SKM-1 treated with dmso at 0.1 percent for 144 hours (cell line): Measurements from ENCODE around the gene GRM8.
A peak's percentile ranks its signal among the peaks of the same experiment; 100 is the strongest.

Experiments used
- DNase-seq: peaks from one replicate; lab custom pipeline; 2025; ENCODE audit not compliant: unreplicated experiment; lab: John Stamatoyannopoulos, UW

The GRM8 gene

GRCh38 chr7:127151379-127151778, 101.4 kb downstream of the GRM8 start:
- DNase-seq: no peak

DNA sequence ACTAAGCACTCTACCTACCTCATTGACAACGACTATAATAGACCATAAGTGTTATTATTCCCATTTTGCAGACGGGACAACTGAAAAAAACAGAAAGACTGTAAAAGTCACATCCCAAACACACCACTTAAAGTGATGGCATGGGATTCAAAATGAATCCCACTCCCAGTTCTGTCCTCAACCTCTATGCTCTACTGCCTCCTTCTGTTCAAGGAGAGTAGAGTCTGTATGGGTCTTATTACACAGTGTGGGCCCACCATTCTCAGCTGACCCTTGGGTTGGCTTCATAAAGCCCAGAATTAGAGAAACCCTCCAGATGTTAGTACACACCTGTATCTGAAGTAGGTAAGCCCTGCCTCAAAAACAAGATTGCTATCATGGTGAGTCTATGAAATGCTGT, 102.2 kb downstream of the GRM8 start:
- DNase-seq: no peak

GRCh38 chr7:127146746-127147536, 105.8 kb downstream of the GRM8 start:
- no peak for DNase-seq

GRCh38 chr7:127137146-127137545, 115.6 kb downstream of the GRM8 start:
- DNase-seq: no peak

DNA sequence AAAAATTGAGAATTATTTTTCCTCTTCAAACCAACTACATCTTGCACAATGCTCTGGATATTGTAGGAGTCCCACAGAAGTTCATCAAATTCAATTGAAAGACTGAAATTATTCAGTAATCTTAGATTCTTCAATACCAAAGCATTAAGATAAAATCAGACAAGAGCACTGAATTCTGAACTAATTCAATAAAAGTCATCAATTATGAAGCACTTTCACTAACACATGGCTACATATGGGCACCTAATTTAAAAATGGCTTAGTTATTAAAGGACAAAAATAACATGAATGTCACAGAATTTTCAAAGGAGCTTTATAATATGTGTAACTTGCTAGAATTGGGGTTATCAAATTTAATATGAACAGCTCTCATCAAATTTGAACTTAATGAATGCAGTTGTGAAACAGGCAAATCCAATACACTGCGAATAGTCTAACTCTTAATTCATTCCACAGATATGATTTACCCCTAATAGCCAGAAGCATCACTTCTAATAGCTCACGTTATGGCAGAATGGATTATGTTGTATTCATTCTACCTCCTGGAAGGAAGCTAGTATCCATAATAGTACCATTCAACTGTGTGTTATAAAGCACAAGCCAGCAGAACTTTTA, 116.8 kb downstream of the GRM8 start:
- DNase-seq: no peak

DNA sequence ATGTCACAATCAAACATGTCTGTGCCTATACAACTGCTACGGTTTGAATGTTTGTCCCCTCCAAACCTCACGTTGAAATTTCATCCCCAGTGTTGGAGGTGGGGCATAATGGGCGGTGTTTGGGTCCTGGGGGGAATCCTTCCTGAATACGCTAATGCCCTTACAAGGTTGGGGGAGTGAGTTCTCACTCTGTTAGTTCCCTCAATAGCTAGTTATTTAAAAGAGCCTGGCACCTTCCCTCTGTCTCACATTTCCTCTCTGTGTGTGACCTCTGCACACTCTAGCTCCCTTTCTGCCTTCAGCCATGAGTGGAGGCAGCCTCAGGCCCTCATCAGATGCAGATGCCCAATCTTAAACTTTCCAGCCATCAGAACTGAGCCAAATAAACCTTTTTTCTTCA, 129.5 kb downstream of the GRM8 start:
- no peak for DNase-seq

DNA sequence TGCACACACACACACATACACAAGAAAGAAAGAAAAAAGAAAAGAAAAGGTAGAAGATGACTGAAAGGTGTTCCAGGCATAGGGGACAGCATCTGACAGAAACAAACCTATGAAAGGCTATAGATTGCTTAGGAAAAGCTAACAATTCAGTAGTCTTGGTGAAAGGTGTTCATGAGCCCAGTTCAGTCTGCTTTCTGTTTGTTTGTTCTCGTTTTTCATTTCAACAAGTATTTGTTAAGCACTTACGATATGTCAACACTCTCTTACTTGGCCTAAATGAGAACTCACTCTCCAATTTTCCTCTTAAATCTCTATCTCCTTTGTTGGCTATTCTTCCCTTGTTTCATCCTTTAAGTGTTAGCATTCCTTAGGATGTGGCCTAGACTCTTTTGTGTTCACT, 133.2 kb downstream of the GRM8 start:
- no peak for DNase-seq

GRCh38 chr7:127114742-127115265, 137.9 kb downstream of the GRM8 start:
- DNase-seq: no peak

- DNase-seq: peak; percentile 39
These were observed 145.1 kb downstream of the GRM8 start for GRCh38 chr7:127107601-127108007.

GRCh38 chr7:127093340-127093739, 159.4 kb downstream of the GRM8 start:
- DNase-seq: no peak

- no peak for DNase-seq
These were observed 161.1 kb downstream of the GRM8 start for GRCh38 chr7:127091620-127092019.

DNA sequence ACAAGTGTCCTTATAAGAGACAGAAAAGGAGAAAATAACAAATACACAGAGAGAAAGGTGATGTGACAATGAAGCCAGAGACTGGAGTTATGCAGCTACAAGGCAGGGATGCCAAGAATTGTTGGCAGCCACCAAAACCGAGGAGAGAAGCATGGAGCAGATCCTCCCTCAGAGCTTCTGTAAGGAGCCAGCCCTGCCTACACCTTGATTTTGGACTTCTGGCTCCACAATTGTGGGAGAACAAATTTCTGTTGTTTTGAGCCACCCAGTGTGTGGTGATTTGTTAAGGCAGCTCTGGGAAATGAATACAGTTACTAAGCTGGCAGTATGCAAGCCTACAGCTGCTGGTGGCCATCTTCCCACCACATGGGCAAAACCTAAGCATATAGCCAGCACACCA, 163.6 kb downstream of the GRM8 start:
- no peak for DNase-seq

DNA sequence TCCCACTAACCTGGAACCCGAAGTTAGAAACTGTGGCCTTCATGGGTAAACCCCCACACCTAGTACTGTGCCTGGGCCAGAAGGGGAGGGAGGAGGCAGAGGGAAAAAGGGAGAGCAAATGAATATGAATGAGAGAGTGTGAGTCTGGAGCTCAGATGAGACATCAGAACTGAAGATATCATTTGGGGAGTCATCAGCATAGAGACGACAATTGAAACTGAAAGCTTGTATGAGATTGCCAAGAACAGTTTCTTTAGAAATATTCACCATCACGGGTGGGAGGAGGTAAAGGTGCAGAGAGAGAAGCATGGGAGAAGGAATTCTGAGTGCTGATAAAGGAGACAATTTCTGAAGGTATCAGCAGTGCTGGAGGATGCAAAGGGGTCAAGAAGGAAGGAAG, 171.2 kb downstream of the GRM8 start:
- DNase-seq: no peak

GRCh38 chr7:127080576-127080975, 172.2 kb downstream of the GRM8 start:
- no peak for DNase-seq

DNA sequence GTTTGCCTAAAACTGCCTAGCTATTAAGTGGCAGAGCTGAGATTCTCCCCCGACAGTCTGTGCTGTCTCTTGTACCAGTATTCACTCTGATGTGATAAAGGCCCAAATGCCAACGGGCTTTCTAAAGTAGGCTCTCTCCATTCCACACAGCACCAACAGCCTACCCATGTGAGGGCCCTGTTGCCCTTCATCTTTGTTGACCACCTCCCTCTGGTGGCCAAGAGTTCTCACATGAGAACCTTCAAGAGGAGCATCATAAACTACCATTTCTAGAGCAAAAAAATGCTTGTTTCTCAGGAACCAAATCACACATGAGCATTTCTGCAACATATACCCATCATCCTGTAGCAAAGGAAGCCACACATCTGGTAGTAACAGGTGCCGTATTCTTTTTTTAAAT, 185.8 kb downstream of the GRM8 start:
- no peak for DNase-seq

- DNase-seq: no peak
These were observed 193.3 kb downstream of the GRM8 start for GRCh38 chr7:127059475-127059874.

DNA sequence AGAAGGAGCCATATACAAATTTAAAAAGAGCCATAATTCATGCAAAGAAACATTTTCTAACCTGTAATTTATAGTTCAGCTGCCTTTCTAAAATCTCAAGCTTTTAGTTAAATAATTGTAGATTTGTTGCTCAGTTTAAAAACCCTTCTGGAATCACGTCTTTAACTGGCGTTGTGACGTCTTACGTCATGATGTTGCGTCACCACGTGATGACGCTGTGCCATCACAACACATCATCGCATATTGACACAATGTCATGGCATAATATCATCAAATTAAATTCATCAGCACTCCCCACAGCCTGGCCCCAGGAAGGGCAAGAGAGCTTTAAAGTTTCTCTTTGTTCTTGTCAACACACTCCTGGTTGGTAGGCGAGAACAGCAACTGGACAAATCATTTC, 194.8 kb downstream of the GRM8 start:
- DNase-seq: no peak

- no peak for DNase-seq
These were observed 196.5 kb downstream of the GRM8 start for GRCh38 chr7:127056202-127056601.

DNA sequence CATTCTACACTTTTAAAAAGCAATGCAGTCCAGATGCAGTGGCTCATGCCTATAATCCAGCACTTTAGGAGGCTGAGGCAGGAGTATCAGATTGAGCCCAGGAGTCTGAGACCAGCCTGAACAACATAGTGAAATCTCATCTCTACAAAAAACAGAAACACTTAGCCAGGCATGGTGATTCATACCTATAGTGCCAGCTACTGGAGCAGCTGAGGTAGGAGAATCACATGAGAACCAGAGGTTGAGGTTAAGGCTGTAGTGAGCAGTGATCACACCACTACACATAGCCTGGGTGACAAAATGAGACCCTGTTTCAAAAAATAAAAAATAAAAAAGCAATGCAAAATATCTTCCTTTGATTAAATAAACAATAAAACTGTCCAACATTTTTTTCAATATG, 205.2 kb downstream of the GRM8 start:
- DNase-seq: no peak

GRCh38 chr7:127041689-127042452, 210.9 kb downstream of the GRM8 start:
- no peak for DNase-seq

DNA sequence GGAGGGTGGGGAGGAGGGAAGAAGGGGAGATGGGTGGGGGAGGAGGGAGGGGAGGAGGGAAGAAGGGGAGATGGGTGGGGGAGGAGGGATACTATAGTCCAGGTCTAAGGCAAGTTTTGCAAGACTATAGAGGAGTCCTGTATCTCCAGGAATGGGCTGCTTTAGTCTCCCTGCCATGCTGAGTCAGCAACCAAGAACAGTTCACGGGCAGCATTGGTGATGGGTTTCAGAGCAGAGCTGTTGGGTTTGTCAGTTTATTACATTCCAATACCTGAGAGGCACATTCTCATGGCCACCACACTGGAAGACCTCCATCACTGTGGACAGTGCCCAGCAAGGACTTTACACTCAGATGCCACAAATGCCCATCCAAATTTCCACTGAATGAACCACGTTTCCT, 212.7 kb downstream of the GRM8 start:
- no peak for DNase-seq

DNA sequence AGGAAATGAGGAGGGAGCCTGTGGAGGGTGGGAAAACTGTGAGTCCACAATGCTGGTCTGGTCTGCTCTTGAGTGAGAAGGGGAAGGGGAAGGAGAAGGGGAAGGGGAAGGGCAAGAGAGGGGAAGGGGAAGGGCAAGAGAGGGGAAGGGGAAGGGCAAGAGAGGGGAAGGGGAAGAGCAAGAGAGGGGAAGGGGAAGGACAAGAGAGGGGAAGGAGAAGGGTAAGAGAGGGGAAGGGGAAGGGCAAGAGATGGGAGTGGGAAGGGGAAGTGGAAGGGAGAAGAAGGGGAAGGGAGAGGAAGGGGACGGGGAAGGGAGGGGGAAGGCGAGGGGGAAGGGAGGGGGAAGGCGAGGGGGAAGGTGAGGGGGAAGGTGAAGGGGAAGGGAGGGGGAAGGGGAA, 213.2 kb downstream of the GRM8 start:
- no peak for DNase-seq
